ENCODE measurements around the gene CPNE5.

DNA sequence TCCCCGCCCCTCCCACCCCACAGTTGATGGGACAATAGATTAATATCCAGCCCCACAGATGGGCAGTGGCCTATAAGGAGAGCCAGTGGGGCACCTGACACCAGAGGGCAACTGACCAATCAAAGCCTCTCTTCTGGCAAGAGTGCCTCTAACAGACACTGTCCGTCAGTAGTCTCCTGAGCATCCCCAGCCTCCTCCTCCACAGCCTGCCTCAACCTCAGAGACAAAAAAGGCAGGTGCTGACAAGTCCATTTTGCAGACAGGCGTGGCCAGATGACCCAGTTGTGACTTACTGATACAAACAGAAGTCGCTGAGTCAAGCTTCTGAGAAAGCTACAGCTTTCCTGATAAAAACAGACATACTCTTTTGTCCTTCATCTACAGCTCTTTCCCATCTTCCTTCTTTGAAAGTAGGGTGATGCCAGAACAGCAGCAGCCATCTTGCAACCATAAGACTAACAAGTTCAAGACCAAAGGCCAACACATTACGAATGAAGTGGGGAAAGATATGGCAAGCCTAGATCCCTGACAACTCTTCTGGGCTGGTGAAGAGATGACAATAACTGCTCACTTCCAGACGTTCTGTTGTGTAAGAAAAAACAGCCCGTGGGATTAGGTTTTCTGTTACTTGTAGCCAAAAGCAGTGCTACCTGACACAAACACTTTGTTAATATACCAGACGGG is 23.1 kb upstream of the CPNE5 start:
- no peak for TF ChIP-seq POLR2A (IDR thresholded peaks at IDR 0.05)
- TF ChIP-seq, protein P1, sequence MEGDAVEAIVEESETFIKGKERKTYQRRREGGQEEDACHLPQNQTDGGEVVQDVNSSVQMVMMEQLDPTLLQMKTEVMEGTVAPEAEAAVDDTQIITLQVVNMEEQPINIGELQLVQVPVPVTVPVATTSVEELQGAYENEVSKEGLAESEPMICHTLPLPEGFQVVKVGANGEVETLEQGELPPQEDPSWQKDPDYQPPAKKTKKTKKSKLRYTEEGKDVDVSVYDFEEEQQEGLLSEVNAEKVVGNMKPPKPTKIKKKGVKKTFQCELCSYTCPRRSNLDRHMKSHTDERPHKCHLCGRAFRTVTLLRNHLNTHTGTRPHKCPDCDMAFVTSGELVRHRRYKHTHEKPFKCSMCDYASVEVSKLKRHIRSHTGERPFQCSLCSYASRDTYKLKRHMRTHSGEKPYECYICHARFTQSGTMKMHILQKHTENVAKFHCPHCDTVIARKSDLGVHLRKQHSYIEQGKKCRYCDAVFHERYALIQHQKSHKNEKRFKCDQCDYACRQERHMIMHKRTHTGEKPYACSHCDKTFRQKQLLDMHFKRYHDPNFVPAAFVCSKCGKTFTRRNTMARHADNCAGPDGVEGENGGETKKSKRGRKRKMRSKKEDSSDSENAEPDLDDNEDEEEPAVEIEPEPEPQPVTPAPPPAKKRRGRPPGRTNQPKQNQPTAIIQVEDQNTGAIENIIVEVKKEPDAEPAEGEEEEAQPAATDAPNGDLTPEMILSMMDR (IDR thresholded peaks at IDR 0.05) = no peak

Measured in adrenal gland (tissue), 5 donors.